Loucy (cell line): Measurements from ENCODE around the gene PCCB.
A peak's percentile ranks its signal among the peaks of the same experiment; 100 is the strongest.

Experiments
- H2AFZ ChIP-seq: fragments of 200-600 bp; sonication (generic); 2 replicates; pipeline ENCODE4 v1.6.0; 2016; ENCODE audit warnings: antibody characterized with exemption, mild to moderate bottlenecking, low read length, moderate library complexity
- H3F3A ChIP-seq: fragments of 200-600 bp; 2 replicates; pipeline ENCODE4 v1.6.0; 2016; ENCODE audit warnings: antibody characterized with exemption, low read depth, mild to moderate bottlenecking
- H3K27me3 ChIP-seq: fragments of 200-600 bp; sonication (generic); 2 replicates; pipeline ENCODE4 v1.6.1; 2014; ENCODE audit warnings: low read length, mild to moderate bottlenecking; ENCODE audit not compliant: insufficient read depth, poor library complexity, severe bottlenecking
- H3K36me3 ChIP-seq: fragments of 200-600 bp; sonication (generic); 2 replicates; pipeline ENCODE4 v1.6.1; 2016; ENCODE audit warnings: low read length; ENCODE audit not compliant: insufficient read depth
- H3K4me1 ChIP-seq: fragments of 200-600 bp; sonication (generic); 2 replicates; pipeline ENCODE4 v1.5.1; 2014; ENCODE audit warnings: low read length, mild to moderate bottlenecking; ENCODE audit not compliant: insufficient read depth, poor library complexity, severe bottlenecking
- H3K4me2 ChIP-seq: fragments of 200-600 bp; sonication (generic); 2 replicates; pipeline ENCODE4 v1.6.0; 2014; ENCODE audit warnings: antibody characterized with exemption, low read length, low read depth, mild to moderate bottlenecking; ENCODE audit not compliant: poor library complexity, severe bottlenecking
- H3K4me3 ChIP-seq: fragments of 200-600 bp; sonication (generic); 2 replicates; pipeline ENCODE4 v1.5.1; 2014; ENCODE audit warnings: low read length, mild to moderate bottlenecking, mixed read lengths; ENCODE audit not compliant: poor library complexity, severe bottlenecking
- H3K79me2 ChIP-seq: fragments of 200-600 bp; sonication (generic); 2 replicates; pipeline ENCODE4 v1.6.1; 2014; ENCODE audit warnings: low read length; ENCODE audit not compliant: insufficient read depth
- H3K9ac ChIP-seq: fragments of 200-600 bp; sonication (generic); 2 replicates; pipeline ENCODE4 v1.6.0; 2014; ENCODE audit warnings: mild to moderate bottlenecking, low read depth, low read length, moderate library complexity; ENCODE audit not compliant: poor library complexity, severe bottlenecking
- H3K9me2 ChIP-seq: fragments of 200-600 bp; sonication (generic); replicated peaks from 2 replicates; pipeline ENCODE4 v1.6.1; 2016; ENCODE audit warnings: low read depth, low read length, mixed read lengths
- H3K9me3 ChIP-seq: fragments of 200-600 bp; sonication (generic); 2 replicates; pipeline ENCODE4 v1.6.1; 2014; ENCODE audit warnings: mild to moderate bottlenecking, antibody characterized with exemption, low read length, low read depth; ENCODE audit not compliant: insufficient read depth
- H4K20me1 ChIP-seq: fragments of 200-600 bp; sonication (generic); 2 replicates; pipeline ENCODE4 v1.6.0; 2014; ENCODE audit warnings: antibody characterized with exemption, low read length, mild to moderate bottlenecking; ENCODE audit not compliant: insufficient read depth, poor library complexity, severe bottlenecking
- CTCF ChIP-seq: fragments of 200-600 bp; sonication (generic); conservative IDR thresholded peaks from 2 replicates; pipeline ENCODE4 v1.5.1; 2014; ENCODE audit warnings: mild to moderate bottlenecking, antibody characterized with exemption, low read length
- EZH2phosphoT487 ChIP-seq: fragments of 200-600 bp; IDR thresholded peaks from 2 replicates; pipeline ENCODE4 v1.6.1; 2018; ENCODE audit warnings: antibody characterized with exemption, mild to moderate bottlenecking, moderate library complexity, borderline replicate concordance

PCCB gene

GRCh38 chr3:136250059-136250902, at the start of gene PCCB:
Gene PCCB (plus strand): TSS chr3:136250340. CDS start chr3:136250376, 36 bp downstream.
- H3K27me3 ChIP-seq = no peaks in the 10 kb centered on the region
- TF ChIP-seq EZH2phosphoT487 = no peak
- peak; percentile 60 for TF ChIP-seq CTCF
- no peaks in the 10 kb centered on the region for H3K9me3 ChIP-seq
- H2AFZ ChIP-seq = peak within 1 kb of the TSS; percentile 94
- H3K4me3 ChIP-seq = peak within 1 kb of the TSS; percentile 81
- no peaks in the 10 kb centered on the region for H4K20me1 ChIP-seq
- H3K4me1 ChIP-seq = peaks cover 23% of the 10 kb centered on the region
- peaks cover 37% of the 10 kb centered on the region for H3K79me2 ChIP-seq
- H3F3A ChIP-seq = no peaks in the 10 kb centered on the region
- H3K9me2 ChIP-seq = no peaks in the 10 kb centered on the region
- no peaks in the 10 kb centered on the region for H3K36me3 ChIP-seq
- H3K9ac ChIP-seq = peak within 1 kb of the TSS; percentile 73
- peak within 1 kb of the TSS; percentile 88 for H3K4me2 ChIP-seq

- Histone ChIP-seq H3K9me3 (no peaks in the 10 kb centered on the region), H3K27me3 (no peaks in the 10 kb centered on the region), H3K4me1 (no peaks in the 10 kb centered on the region), H3K79me2 (no peaks in the 10 kb centered on the region), H3K4me2 (no peak overlapping the region), H4K20me1 (no peaks in the 10 kb centered on the region), H2AFZ (no peak overlapping the region), H3K36me3 (no peaks in the 10 kb centered on the region), H3F3A (no peaks in the 10 kb centered on the region), H3K9ac (no peak overlapping the region), H3K4me3 (no peak overlapping the region), H3K9me2 (no peaks in the 10 kb centered on the region)
- TF ChIP-seq EZH2phosphoT487 (no peak), CTCF (no peak)
Observed at GRCh38 chr3:136207489-136208115, 42.5 kb upstream of the PCCB start.

GRCh38 chr3:136209921-136210320, 40.2 kb upstream of the PCCB start:
- no peaks in the 10 kb centered on the region for H3F3A ChIP-seq
- H3K4me3 ChIP-seq = no peak overlapping the region
- H3K36me3 ChIP-seq = no peaks in the 10 kb centered on the region
- H4K20me1 ChIP-seq = no peaks in the 10 kb centered on the region
- H2AFZ ChIP-seq = no peak overlapping the region
- no peaks in the 10 kb centered on the region for H3K27me3 ChIP-seq
- no peaks in the 10 kb centered on the region for H3K9me3 ChIP-seq
- H3K79me2 ChIP-seq = no peaks in the 10 kb centered on the region
- no peaks in the 10 kb centered on the region for H3K9me2 ChIP-seq
- TF ChIP-seq EZH2phosphoT487 (no peak), CTCF (no peak)
- H3K4me1 ChIP-seq = no peaks in the 10 kb centered on the region
- H3K9ac ChIP-seq = no peak overlapping the region
- no peak overlapping the region for H3K4me2 ChIP-seq
